Measurements from ENCODE around the gene GRIP1. TPM values are rescaled to one million over a fixed set of nuclear protein-coding genes. Genes with fewer than 3 reads are reported as not detected.

The GRIP1 gene
- total RNA-seq, 1 experiment from 2014 or later: 0.23 TPM

GRCh38 chr12:66694666-66695613, 16.1 kb upstream of the GRIP1 start:
- no peaks in the 10 kb centered on the region for H3K27me3 ChIP-seq (replicated peaks; ENCODE audit: control insufficient read depth, insufficient read depth, low read length)
- no TSS peak for BruUV-seq (replicated peaks)
- no peak overlapping the region for H3K4me3 ChIP-seq (ENCODE audit: low read depth, low read length)
- no peaks in the 10 kb centered on the region for H3K4me1 Mint-ChIP-seq (ENCODE audit: low read depth, unreplicated experiment)
- no peak overlapping the region for H3K27ac Mint-ChIP-seq (ENCODE audit: unreplicated experiment)
- H3K4me1 ChIP-seq: no peaks in the 10 kb centered on the region
- intact Hi-C loops (cut with micrococcal nuclease; ENCODE audit: unreplicated experiment): loop anchor here (1.0 to 10.0 kb wide), 2 partner anchors 343 to 550 kb away; no protein-coding TSS in a partner anchor
- H3K36me3 Mint-ChIP-seq (ENCODE audit: insufficient read depth, unreplicated experiment): no peaks in the 10 kb centered on the region
- no peaks in the 10 kb centered on the region for H3K9me3 Mint-ChIP-seq (ENCODE audit: unreplicated experiment)
- H3K4me3 Mint-ChIP-seq (ENCODE audit: unreplicated experiment): no peak overlapping the region
- ChIA-PET POLR2A (no interaction called here), CTCF (no interaction called here)
- peaks cover 15% of the 10 kb centered on the region for H3K27me3 Mint-ChIP-seq (ENCODE audit: insufficient read depth, unreplicated experiment)
- H3K9me3 ChIP-seq: no peaks in the 10 kb centered on the region
- no peak for TF ChIP-seq CTCF (IDR thresholded peaks at IDR 0.05; ENCODE audit: insufficient read depth in 1 of 2, low read depth in 1 of 2, low read length in 1 of 2, severe bottlenecking in 1 of 2, unreplicated experiment in 1 of 2)
- no peak for DNase-seq
- H3K36me3 ChIP-seq (ENCODE audit: control insufficient read depth, insufficient read depth, low read length): no peaks in the 10 kb centered on the region

- TF ChIP-seq CTCF (IDR thresholded peaks at IDR 0.05; ENCODE audit: insufficient read depth in 1 of 2, low read depth in 1 of 2, low read length in 1 of 2, severe bottlenecking in 1 of 2, unreplicated experiment in 1 of 2): peak; percentile 43 to 50
- POLR2A ChIA-PET: no interaction called here
- intact Hi-C loops (cut with micrococcal nuclease; ENCODE audit: unreplicated experiment): loop anchor here (1.0 to 10.0 kb wide), 2 partner anchors 342 to 549 kb away; no protein-coding TSS in a partner anchor
These were observed 15.1 kb upstream of the GRIP1 start for GRCh38 chr12:66693901-66694513.

GRCh38 chr12:66692986-66693385, 14.1 kb upstream of the GRIP1 start:
- Histone ChIP-seq H3K9me3 (no peaks in the 10 kb centered on the region), H3K36me3 (ENCODE audit: control insufficient read depth, insufficient read depth, low read length) (no peaks in the 10 kb centered on the region), H3K27me3 (replicated peaks; ENCODE audit: control insufficient read depth, insufficient read depth, low read length) (no peaks in the 10 kb centered on the region), H3K4me1 (no peaks in the 10 kb centered on the region), H3K4me3 (ENCODE audit: low read depth, low read length) (no peak overlapping the region)
- Mint-ChIP-seq H3K9me3 (ENCODE audit: unreplicated experiment) (no peaks in the 10 kb centered on the region), H3K4me1 (ENCODE audit: low read depth, unreplicated experiment) (no peaks in the 10 kb centered on the region), H3K27me3 (ENCODE audit: insufficient read depth, unreplicated experiment) (peaks cover 8% of the 10 kb centered on the region), H3K36me3 (ENCODE audit: insufficient read depth, unreplicated experiment) (no peaks in the 10 kb centered on the region), H3K4me3 (ENCODE audit: unreplicated experiment) (no peak overlapping the region), H3K27ac (ENCODE audit: unreplicated experiment) (no peak overlapping the region)
- TF ChIP-seq CTCF (IDR thresholded peaks at IDR 0.05; ENCODE audit: insufficient read depth in 1 of 2, low read depth in 1 of 2, low read length in 1 of 2, severe bottlenecking in 1 of 2, unreplicated experiment in 1 of 2): no peak
- no TSS peak for BruUV-seq (replicated peaks)
- POLR2A ChIA-PET: no interaction called here
- intact Hi-C loops (cut with micrococcal nuclease; ENCODE audit: unreplicated experiment): loop anchor here (10.0 kb wide), 1 partner anchor 548 kb away; no protein-coding TSS in a partner anchor
- CTCF ChIA-PET: no interaction called here
- DNase-seq: no peak

More at GRCh38 chr12:66693901-66694513, 15.1 kb upstream of the GRIP1 start:
- no peaks in the 10 kb centered on the region for H3K4me1 ChIP-seq
- H3K9me3 ChIP-seq: no peaks in the 10 kb centered on the region
- no peak overlapping the region for H3K4me3 ChIP-seq (ENCODE audit: low read depth, low read length)
- CTCF ChIA-PET: no interaction called here
- Mint-ChIP-seq H3K27ac (ENCODE audit: unreplicated experiment) (no peak overlapping the region), H3K27me3 (ENCODE audit: insufficient read depth, unreplicated experiment) (peaks cover 11% of the 10 kb centered on the region), H3K4me1 (ENCODE audit: low read depth, unreplicated experiment) (no peaks in the 10 kb centered on the region), H3K36me3 (ENCODE audit: insufficient read depth, unreplicated experiment) (no peaks in the 10 kb centered on the region), H3K9me3 (ENCODE audit: unreplicated experiment) (no peaks in the 10 kb centered on the region), H3K4me3 (ENCODE audit: unreplicated experiment) (no peak overlapping the region)
- no peaks in the 10 kb centered on the region for H3K27me3 ChIP-seq (replicated peaks; ENCODE audit: control insufficient read depth, insufficient read depth, low read length)
- no peaks in the 10 kb centered on the region for H3K36me3 ChIP-seq (ENCODE audit: control insufficient read depth, insufficient read depth, low read length)
- peak in 1 of 2 experiments; percentile 47 for DNase-seq
- no TSS peak for BruUV-seq (replicated peaks)
